ENCODE results near the gene SLC13A3.

SLC13A3 gene

DNA sequence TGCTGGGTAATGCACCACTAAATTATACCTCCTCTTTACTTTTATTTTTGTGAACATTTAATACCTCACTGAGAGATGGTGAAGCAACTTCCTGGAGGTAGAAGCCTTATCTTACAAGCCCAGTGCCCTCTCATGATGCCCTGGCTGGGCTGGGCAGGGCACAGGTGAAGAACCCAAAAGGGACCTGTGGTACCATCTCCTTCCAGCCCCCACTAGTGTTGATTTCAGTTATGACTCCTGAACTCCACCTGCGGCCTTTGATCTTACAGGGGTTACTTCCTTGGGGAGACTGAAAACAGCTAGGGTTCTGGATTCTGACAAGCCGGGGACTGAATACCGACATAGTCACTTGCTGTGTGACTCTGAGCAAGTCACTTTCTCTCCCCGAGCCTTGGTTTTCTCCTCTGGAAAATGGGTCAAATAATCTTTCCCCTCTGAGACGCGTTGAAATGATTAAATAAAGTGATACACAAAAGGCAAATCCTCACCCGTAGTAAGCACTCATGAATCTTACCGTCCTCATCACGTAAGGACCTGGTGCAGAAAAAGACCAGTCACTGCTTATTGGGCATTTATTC is 1.2 kb downstream of the SLC13A3 start:
- Mint-ChIP-seq H3K36me3 (ENCODE audit: low read depth) (no peaks in the 10 kb centered on the region), H3K9me3 (peaks cover 6% of the 10 kb centered on the region), H3K27ac (no peak overlapping the region), H3K4me1 (no peaks in the 10 kb centered on the region), H3K4me3 (no peak overlapping the region), H3K27me3 (peaks cover 36% of the 10 kb centered on the region)
- ATAC-seq (no peak), DNase-seq (no peak)

DNA sequence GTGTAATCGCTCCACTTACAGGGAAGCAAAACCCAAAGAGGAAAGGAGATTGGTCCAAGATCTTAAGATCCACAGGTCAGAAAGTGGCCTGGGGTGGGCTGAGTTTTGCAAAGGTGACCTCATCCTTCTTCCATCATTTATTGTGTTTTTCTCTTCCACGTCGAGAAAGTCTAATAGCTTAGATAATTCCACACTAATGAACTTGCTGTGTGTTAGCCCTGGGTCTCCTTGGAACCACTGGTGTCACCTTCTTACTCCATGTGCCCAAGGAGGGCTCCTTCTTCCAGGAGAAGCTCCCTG is 1.7 kb downstream of the SLC13A3 start:
- H3K9me3 Mint-ChIP-seq = peaks cover 6% of the 10 kb centered on the region
- H3K36me3 Mint-ChIP-seq (ENCODE audit: low read depth) = no peaks in the 10 kb centered on the region
- H3K4me1 Mint-ChIP-seq = no peaks in the 10 kb centered on the region

DNA sequence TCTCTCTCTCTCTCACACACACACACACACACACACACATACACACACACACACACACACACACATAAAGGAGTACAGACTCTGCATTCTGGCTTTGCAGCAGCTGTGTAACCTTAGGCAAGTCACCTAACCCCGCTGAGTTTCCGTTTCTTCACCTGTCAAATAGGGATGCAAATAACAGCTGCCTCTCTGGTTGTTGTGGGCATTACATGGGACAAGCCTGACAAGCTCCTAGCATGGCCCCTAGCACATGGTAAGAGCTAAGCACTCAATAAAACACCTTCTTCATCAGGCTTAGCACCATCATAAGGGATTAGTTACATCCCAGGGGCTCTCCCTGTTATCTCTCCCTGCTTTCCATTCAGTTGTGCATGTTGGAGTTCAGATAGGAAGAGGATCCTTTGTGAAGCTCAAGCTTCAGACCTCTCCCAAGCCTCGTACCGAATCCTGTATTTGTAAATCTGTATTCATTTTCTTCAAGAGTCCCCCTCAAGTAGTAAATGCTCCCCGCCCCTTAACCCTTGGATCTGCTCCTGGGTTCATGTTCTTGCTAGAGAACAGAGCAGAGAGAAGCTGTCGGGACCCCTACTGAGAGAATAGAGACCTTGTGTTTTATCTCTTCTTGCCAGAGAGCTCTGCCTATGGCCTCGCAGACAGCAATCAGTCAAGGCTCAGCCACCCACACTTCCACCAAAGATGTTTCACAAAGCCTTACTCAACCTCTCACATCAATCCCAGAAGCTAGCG is 2.2 kb downstream of the SLC13A3 start:
- Mint-ChIP-seq H3K27ac (no peak overlapping the region), H3K4me3 (no peak overlapping the region), H3K36me3 (ENCODE audit: low read depth) (no peaks in the 10 kb centered on the region), H3K4me1 (no peaks in the 10 kb centered on the region), H3K27me3 (peaks cover 35% of the 10 kb centered on the region), H3K9me3 (peaks cover 6% of the 10 kb centered on the region)
- ATAC-seq (no peak), DNase-seq (no peak)

More for the DNA sequence above, 1.7 kb downstream of the SLC13A3 start:
- no peak for ATAC-seq
- DNase-seq = no peak
- H3K4me3 Mint-ChIP-seq = no peak overlapping the region
- H3K27ac Mint-ChIP-seq = no peak overlapping the region
- peaks cover 36% of the 10 kb centered on the region for H3K27me3 Mint-ChIP-seq

DNA sequence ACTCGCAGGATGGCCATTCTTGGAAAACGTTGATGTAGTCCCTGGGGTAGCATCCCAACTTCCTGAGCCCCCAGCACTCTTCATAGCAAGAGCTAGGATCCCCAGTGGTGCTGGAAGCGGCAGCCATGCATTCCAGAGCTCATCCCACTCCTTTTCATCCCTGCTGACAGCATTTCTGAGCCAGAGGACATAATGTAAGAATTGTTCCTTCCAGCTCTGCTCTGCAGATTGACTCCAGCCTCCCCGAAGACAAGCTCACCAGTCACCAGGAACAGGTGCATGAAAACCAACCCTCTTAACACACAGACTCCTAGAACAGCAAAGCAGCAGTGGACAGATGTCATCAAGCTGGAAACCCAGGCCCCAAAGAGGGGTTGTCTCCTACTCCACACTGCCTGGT is 3.8 kb downstream of the SLC13A3 start:
- H3K9me3 Mint-ChIP-seq = peaks cover 6% of the 10 kb centered on the region
- H3K4me3 Mint-ChIP-seq = no peak overlapping the region
- no peaks in the 10 kb centered on the region for H3K4me1 Mint-ChIP-seq
- ATAC-seq = no peak
- no peaks in the 10 kb centered on the region for H3K36me3 Mint-ChIP-seq (ENCODE audit: low read depth)
- no peak overlapping the region for H3K27ac Mint-ChIP-seq
- DNase-seq = no peak
- peaks cover 26% of the 10 kb centered on the region for H3K27me3 Mint-ChIP-seq

DNA sequence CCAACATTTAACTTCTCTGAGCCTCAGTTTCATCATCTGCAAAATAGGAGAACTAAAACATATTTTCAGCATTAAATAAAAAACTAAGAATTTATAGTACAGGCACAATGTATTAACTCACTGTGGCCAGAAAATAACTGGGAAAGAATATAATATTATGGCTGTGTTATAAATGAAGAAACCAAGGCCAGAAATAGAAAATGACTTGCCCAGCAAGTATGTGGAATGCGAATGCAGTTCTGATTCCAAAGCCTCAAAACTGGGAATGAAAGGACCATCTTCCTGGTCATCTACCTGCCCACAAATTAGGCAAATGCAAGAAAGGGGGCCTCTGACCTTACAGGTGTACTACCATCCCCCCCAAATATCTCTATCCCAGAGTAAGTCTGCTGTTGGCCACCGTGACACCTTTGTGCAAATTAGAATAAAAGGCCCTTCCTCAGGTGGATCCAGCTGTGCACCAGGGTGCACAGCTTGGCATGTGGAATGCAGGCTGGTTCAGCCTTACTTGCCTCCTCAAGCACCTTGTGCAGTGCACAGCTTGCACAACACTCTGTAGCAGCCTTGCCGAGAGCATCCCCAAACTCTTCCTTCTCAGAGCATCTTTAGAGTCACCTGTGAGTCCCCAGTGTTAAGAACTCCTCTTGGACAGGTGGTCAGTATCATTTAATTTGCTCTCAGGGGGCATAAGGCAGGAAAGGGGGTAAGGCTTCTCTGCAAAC is 4.4 kb downstream of the SLC13A3 start:
- Mint-ChIP-seq H3K4me3 (no peak overlapping the region), H3K27me3 (peaks cover 22% of the 10 kb centered on the region), H3K4me1 (no peaks in the 10 kb centered on the region), H3K9me3 (peaks cover 6% of the 10 kb centered on the region), H3K36me3 (ENCODE audit: low read depth) (no peaks in the 10 kb centered on the region), H3K27ac (no peak overlapping the region)
- no peak for DNase-seq
- no peak for ATAC-seq

DNA sequence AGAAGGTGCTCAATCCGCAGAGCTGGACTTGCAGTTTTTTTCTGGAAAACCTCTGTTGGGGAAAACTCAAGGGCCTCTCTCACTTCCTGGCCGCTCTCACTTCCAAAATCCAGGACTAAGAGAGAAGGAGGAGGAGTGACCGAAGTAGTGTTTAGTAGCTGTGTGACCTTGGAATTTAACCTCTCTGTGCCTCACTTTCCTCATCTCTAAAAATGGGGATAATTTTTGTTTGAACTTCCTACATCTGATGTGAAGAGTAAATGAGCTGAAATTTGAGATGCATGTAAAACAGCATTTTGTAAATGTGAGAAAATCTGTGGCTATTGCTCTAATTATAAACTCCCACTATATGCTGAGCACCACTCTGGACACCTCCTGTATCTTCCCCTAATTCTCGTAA is 5.1 kb downstream of the SLC13A3 start:
- H3K9me3 Mint-ChIP-seq = peaks cover 6% of the 10 kb centered on the region
- ATAC-seq = no peak
- no peak overlapping the region for H3K27ac Mint-ChIP-seq
- H3K36me3 Mint-ChIP-seq (ENCODE audit: low read depth) = no peaks in the 10 kb centered on the region
- H3K27me3 Mint-ChIP-seq = peaks cover 23% of the 10 kb centered on the region
- no peaks in the 10 kb centered on the region for H3K4me1 Mint-ChIP-seq
- H3K4me3 Mint-ChIP-seq = no peak overlapping the region
- no peak for DNase-seq

DNA sequence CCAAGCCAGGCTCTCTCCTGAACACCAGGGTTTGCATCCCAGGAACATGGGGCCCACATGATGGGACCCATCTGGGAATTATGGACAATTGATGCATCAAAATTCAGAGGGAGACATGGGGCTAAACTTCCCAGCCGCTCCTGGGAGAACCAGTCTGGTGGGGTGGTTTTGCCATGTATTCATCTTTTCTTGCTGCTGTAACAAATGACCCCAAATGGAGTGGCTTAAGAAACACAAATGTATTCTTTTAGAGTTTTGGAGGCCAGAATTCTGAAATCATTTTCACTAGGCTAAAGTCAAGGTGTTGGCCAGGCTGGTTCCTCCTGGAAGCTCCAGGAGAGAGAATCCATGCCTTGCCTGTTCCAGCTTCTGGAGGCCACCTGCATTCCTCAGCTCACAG is 6.5 kb downstream of the SLC13A3 start:
- Mint-ChIP-seq H3K4me3 (no peak overlapping the region), H3K27me3 (peaks cover 10% of the 10 kb centered on the region), H3K27ac (no peak overlapping the region), H3K9me3 (no peaks in the 10 kb centered on the region), H3K4me1 (no peaks in the 10 kb centered on the region), H3K36me3 (ENCODE audit: low read depth) (no peaks in the 10 kb centered on the region)
- DNase-seq (no peak), ATAC-seq (no peak)

DNA sequence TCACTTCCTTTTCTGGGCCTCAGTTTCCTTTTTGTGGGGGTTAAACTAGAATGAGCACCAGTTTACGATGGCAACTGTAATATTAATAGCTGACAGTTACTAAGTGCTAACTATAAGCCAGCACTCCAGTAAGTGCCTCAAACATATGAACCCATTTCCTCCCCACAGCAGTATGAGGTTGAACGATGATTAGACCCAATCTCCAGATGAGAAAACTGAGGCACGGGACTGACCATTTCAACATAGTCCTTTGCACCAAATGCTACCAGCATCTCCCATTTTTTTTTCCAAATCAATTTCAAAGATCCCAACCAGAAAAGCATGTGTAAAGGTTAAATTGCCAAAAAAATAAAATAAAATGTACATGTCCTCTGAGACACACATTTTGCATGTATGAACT is 7.1 kb downstream of the SLC13A3 start:
- Mint-ChIP-seq H3K4me3 (no peak overlapping the region), H3K27ac (no peak overlapping the region), H3K4me1 (no peaks in the 10 kb centered on the region), H3K36me3 (ENCODE audit: low read depth) (no peaks in the 10 kb centered on the region), H3K9me3 (no peaks in the 10 kb centered on the region), H3K27me3 (peaks cover 11% of the 10 kb centered on the region)
- ATAC-seq = no peak
- DNase-seq = no peak

DNA sequence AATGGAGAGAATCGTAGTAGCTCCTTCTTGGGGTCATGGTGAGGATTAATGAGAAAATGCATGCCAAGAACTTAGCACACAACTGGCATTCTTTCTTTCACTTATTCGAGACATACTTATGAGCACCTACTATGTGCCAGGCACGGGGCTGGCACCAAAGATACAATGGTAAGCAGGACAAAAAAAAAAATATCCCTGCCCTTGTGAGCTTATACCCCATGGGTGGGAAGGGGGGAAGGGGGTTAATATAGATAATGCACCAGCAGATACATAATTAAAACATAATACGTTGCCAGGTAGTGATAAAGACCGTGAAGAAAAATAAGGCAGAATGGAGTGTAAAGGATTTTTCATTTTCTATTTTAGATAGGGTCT is 8.3 kb downstream of the SLC13A3 start:
- H3K36me3 Mint-ChIP-seq (ENCODE audit: low read depth) = no peaks in the 10 kb centered on the region

DNA sequence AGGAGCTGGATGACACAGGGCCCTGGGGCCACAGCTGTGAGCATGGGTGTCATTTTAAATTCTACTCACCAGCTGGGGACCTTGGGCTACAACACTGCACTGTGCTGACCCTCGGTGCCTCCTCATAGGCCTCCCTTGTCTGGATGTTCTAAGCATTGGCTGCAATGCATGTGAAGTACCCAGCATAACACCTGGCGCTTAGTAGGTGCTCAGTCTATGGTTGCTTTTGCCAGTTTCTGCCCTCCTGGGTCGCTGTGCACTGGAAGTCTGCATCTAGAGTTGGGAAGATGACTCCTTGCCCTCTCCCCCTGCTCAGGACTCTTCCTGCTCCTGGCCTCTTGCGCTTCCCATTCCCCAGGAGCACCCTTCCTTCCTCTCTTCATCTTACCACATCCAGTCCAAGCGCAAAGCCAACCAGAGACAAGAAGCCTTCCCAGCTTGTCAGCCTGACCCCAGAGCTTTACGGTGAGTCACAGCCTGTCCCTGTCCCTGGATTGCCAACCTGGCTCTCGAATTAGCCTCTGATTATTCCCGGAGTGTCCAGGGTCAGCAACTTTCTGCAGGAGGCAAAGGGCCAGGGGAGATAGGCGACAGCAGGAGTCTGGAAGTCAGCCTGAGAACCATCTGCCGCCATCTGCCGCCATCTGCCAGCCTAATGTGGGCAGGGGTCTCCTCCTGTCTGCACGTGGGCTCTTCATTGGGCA is 8.8 kb downstream of the SLC13A3 start:
- Mint-ChIP-seq H3K27me3 (peaks cover 10% of the 10 kb centered on the region), H3K36me3 (ENCODE audit: low read depth) (no peaks in the 10 kb centered on the region), H3K4me1 (no peaks in the 10 kb centered on the region), H3K4me3 (no peak overlapping the region), H3K27ac (no peak overlapping the region), H3K9me3 (no peaks in the 10 kb centered on the region)
- DNase-seq (no peak), ATAC-seq (no peak)

More for the DNA sequence above, 8.3 kb downstream of the SLC13A3 start:
- Mint-ChIP-seq H3K27ac (no peak overlapping the region), H3K4me1 (no peaks in the 10 kb centered on the region), H3K4me3 (no peak overlapping the region), H3K9me3 (no peaks in the 10 kb centered on the region), H3K27me3 (peaks cover 10% of the 10 kb centered on the region)
- no peak for ATAC-seq
- no peak for DNase-seq

DNA sequence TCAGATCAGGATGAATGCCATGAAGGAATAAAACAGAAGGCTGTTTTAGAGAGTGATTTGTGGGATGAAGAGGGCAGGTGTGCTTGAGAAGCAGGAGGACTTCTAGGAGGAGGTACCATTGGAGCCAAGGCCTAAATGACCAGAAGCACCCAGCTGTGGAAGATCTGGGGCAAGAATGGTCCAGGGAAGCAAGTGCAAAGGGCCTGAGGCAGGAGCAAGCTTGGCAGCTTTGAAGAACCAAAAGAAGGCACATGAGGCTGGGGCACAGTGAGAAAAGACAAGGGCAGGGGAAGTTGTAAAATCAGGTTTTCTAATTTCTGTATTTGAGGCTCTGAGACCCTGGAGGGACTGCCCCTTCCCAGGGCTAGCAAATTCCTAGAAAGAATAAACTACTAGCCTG is 9.8 kb downstream of the SLC13A3 start:
- H3K36me3 Mint-ChIP-seq (ENCODE audit: low read depth) = no peaks in the 10 kb centered on the region
- DNase-seq (no peak), ATAC-seq (no peak)
- H3K9me3 Mint-ChIP-seq = no peaks in the 10 kb centered on the region
- no peak overlapping the region for H3K4me3 Mint-ChIP-seq
- H3K27me3 Mint-ChIP-seq = peaks cover 10% of the 10 kb centered on the region
- H3K4me1 Mint-ChIP-seq = no peaks in the 10 kb centered on the region
- no peak overlapping the region for H3K27ac Mint-ChIP-seq

DNA sequence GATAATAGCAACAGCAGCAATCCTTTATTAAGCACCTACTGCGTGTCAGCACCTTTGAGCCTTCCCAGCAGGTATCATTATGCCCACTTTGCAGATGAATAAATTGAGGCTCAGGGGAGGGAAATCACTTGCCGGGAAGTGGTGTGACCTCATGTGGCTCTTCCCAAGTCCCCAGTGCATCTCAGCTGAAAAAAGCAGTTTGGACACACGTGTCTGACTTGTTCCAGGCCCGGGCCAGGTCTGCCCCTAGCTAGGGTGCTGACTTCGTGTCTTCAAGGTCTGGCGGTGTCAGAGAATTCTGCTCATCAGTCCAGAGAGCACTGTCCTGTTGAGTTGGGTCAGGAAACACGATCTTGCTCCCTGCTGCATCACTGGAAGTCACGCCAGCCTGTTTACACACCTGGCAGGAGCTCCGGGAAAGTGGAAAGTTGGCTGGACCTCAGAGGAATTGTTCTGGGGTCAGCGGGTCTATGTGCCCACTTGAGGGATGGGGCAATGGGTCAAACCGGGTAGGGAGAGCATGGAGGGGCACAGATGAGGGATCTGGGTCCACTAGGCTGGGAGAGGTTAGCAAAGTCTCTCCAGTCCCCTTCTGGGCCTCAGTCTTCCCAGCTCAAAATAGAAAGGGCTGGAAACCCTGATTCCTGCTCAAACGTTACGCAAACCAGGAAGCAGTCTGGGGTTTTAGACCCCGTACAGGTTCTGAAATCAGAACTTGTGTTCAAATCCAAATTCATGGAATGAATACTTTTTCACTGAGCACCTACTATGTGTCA is 10.5 kb downstream of the SLC13A3 start:
- no peaks in the 10 kb centered on the region for H3K4me1 Mint-ChIP-seq
- no peak overlapping the region for H3K27ac Mint-ChIP-seq
- H3K9me3 Mint-ChIP-seq = no peaks in the 10 kb centered on the region
- peaks cover 16% of the 10 kb centered on the region for H3K27me3 Mint-ChIP-seq
- ATAC-seq (no peak), DNase-seq (no peak)
- H3K4me3 Mint-ChIP-seq = no peak overlapping the region
- H3K36me3 Mint-ChIP-seq (ENCODE audit: low read depth) = no peaks in the 10 kb centered on the region

DNA sequence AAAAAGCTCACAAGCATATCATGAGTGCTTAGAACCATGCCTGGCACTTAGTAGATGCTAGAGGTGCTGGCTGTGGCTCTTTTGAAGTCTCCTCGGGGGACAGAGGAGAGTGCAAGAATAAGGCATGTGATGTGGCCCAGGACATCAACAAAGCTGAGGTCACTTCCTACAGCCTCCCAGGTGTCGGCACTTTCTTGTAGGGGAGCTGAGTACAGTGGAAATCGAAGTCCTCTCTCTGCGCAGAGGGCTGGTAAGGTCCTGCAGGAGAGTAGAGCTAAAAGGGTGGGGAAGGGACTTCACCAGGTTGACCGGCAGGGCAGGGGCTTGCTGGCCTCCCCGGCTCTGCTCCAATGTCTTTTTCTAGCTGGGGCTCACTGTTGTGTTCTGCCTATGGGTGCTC is 11.2 kb downstream of the SLC13A3 start:
- H3K9me3 Mint-ChIP-seq = no peaks in the 10 kb centered on the region
- H3K36me3 Mint-ChIP-seq (ENCODE audit: low read depth) = no peaks in the 10 kb centered on the region
- peaks cover 16% of the 10 kb centered on the region for H3K27me3 Mint-ChIP-seq
- H3K4me3 Mint-ChIP-seq = no peak overlapping the region
- no peaks in the 10 kb centered on the region for H3K4me1 Mint-ChIP-seq
- no peak overlapping the region for H3K27ac Mint-ChIP-seq
- no peak for ATAC-seq
- no peak for DNase-seq

DNA sequence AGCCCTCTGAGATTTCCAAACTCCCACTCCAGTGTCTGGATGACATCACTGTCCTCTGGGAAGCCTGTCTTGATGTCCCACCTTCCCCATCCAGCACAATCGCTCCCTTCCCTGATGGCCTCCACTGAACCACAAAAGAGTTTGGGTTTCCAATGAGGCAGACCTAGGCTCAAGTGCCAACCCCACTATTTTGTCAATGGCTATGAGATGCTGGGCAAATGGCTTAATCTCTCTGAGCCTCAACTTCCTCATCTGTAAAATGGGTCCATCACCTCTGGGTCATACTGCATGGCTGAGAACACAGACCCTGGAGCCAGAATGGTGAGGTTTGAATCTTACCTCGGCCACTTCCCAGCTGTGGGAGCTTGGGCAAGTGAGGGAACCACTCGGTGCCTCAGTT is 11.7 kb downstream of the SLC13A3 start:
- H3K4me3 Mint-ChIP-seq = no peak overlapping the region
- H3K4me1 Mint-ChIP-seq = no peaks in the 10 kb centered on the region
- no peak for DNase-seq
- ATAC-seq = no peak
- H3K27me3 Mint-ChIP-seq = peaks cover 16% of the 10 kb centered on the region
- H3K27ac Mint-ChIP-seq = no peak overlapping the region
- no peaks in the 10 kb centered on the region for H3K36me3 Mint-ChIP-seq (ENCODE audit: low read depth)
- H3K9me3 Mint-ChIP-seq = no peaks in the 10 kb centered on the region

Data from activated naive CD8-positive, alpha-beta T cell treated with anti-CD3 and anti-CD28 coated beads, Interleukin-2, amount 50 U/mL, for 24 hours (primary cell).